PC-9 (cell line): ENCODE results near the gene TIMM9. TPM values are rescaled to one million over a fixed set of nuclear protein-coding genes. Genes with fewer than 3 reads are reported as not detected.

ENCODE experiments used
- BruUV-seq: library from RNA; stranded (reverse); fragments of 400-500 nt; replicated peaks from 2 replicates; lab custom pipeline; 2021; lab: Mats Ljungman, UMichigan
- CTCF ChIA-PET: fragments of 300-600 bp; sonication (Branson Sonifier 250); formaldehyde crosslinking; loops from one replicate; lab custom pipeline; 2022; ENCODE audit warnings: antibody characterized with exemption; lab: Charles Lee
- POLR2A ChIA-PET: fragments of 300-600 bp; sonication (Branson Sonifier 250); formaldehyde crosslinking; loops from one replicate; lab custom pipeline; 2022; ENCODE audit warnings: antibody characterized with exemption; ENCODE audit not compliant: unreplicated experiment; lab: Charles Lee
- DNase-seq, 2 experiments: peaks; one replicate each; pipeline versions ENCODE4 v3.0.0 to v3.0.0-alpha.2; 2015 to 2022; ENCODE audit warnings: mixed read lengths in 1 of 2
- H2AFZ ChIP-seq: fragments of 200-600 bp; sonication (generic); 2 replicates; pipeline ENCODE4 v1.8.1; 2017; ENCODE audit warnings: antibody characterized with exemption
- H3F3A ChIP-seq: fragments of 200-600 bp; sonication (generic); 2 replicates; pipeline ENCODE4 v1.8.1; 2017; ENCODE audit warnings: antibody characterized with exemption, mild to moderate bottlenecking, low read depth; ENCODE audit not compliant: insufficient read depth
- H3K27ac ChIP-seq: fragments of 200-600 bp; sonication (generic); 2 replicates; pipeline ENCODE4 v1.6.1; 2016; ENCODE audit warnings: mixed run types
- H3K27me3 ChIP-seq: fragments of 200-600 bp; sonication (generic); 2 replicates; pipeline ENCODE4 v1.6.1; 2016; ENCODE audit warnings: low read depth, mixed run types; ENCODE audit not compliant: insufficient read depth
- H3K36me3 ChIP-seq: fragments of 200-600 bp; sonication (generic); 2 replicates; pipeline ENCODE4 v1.6.1; 2016; ENCODE audit warnings: low read depth, mixed run types
- H3K4me1 ChIP-seq: fragments of 200-600 bp; sonication (generic); replicated peaks from 2 replicates; pipeline ENCODE4 v1.6.1; 2016; ENCODE audit warnings: mixed run types; ENCODE audit not compliant: insufficient read depth
- H3K4me2 ChIP-seq: fragments of 200-600 bp; sonication (generic); 2 replicates; pipeline ENCODE4 v1.6.1; 2017; ENCODE audit warnings: mixed run types
- H3K4me3 ChIP-seq: fragments of 200-600 bp; sonication (generic); 2 replicates; pipeline ENCODE4 v1.6.1; 2016; ENCODE audit warnings: mixed run types
- H3K79me2 ChIP-seq: fragments of 200-600 bp; sonication (generic); 2 replicates; pipeline ENCODE4 v1.6.1; 2017; ENCODE audit warnings: low read depth, mixed run types
- H3K9me2 ChIP-seq: fragments of 200-600 bp; sonication (generic); 2 replicates; pipeline ENCODE4 v1.8.1; 2017; ENCODE audit warnings: mild to moderate bottlenecking; ENCODE audit not compliant: insufficient read depth
- H3K9me3 ChIP-seq: fragments of 200-600 bp; sonication (generic); 2 replicates; pipeline ENCODE4 v1.8.1; 2016; ENCODE audit warnings: low read depth; ENCODE audit not compliant: insufficient read depth
- H4K20me1 ChIP-seq: fragments of 200-600 bp; sonication (generic); 2 replicates; pipeline ENCODE4 v1.8.1; 2017; ENCODE audit not compliant: insufficient read depth
- CTCF ChIP-seq: fragments of 200-600 bp; sonication (generic); conservative IDR thresholded peaks from 2 replicates; pipeline ENCODE4 v1.6.1; 2017; ENCODE audit warnings: mixed run types, antibody characterized with exemption, mild to moderate bottlenecking, moderate library complexity
- EZH2 ChIP-seq: fragments of 200-600 bp; sonication (generic); IDR thresholded peaks from 2 replicates; pipeline ENCODE4 v1.8.0; 2017; ENCODE audit warnings: antibody characterized with exemption, low read depth
- intact Hi-C: fragments of 100-400 bp; cut with micrococcal nuclease; formaldehyde crosslinking; loops from one replicate; pipeline ENCODE4 v1.10.0; 2022; ENCODE audit not compliant: unreplicated experiment
- total RNA-seq: library from RNA; stranded (reverse); gene quantifications from 2 replicates; pipeline ENCODE4 v1.2.3, GENCODE V29; 2021

The TIMM9 gene
- total RNA-seq, 1 experiment from 2014 or later: 37.0 TPM

GRCh38 chr14:58397156-58397555 is 30.2 kb downstream of the TIMM9 start:
- DNase-seq: no peak
- H3K4me3 ChIP-seq: no peak overlapping the region
- no peaks in the 10 kb centered on the region for H4K20me1 ChIP-seq
- no peaks in the 10 kb centered on the region for H3K9me3 ChIP-seq
- TF ChIP-seq EZH2: no peak
- no peak for TF ChIP-seq CTCF
- intact Hi-C loops: no loop called here
- H3K4me1 ChIP-seq: no peaks in the 10 kb centered on the region
- no peaks in the 10 kb centered on the region for H3K27me3 ChIP-seq
- H3F3A ChIP-seq: peaks cover 4% of the 10 kb centered on the region; the same call in 1 of the 2 replicates
- POLR2A ChIA-PET: no interaction called here
- H3K79me2 ChIP-seq: no peaks in the 10 kb centered on the region
- no peak overlapping the region for H3K4me2 ChIP-seq
- no peak overlapping the region for H3K27ac ChIP-seq
- no TSS peak for BruUV-seq
- CTCF ChIA-PET: no interaction called here
- no peaks in the 10 kb centered on the region for H3K9me2 ChIP-seq
- H2AFZ ChIP-seq: no peak overlapping the region
- H3K36me3 ChIP-seq: no peaks in the 10 kb centered on the region

DNA sequence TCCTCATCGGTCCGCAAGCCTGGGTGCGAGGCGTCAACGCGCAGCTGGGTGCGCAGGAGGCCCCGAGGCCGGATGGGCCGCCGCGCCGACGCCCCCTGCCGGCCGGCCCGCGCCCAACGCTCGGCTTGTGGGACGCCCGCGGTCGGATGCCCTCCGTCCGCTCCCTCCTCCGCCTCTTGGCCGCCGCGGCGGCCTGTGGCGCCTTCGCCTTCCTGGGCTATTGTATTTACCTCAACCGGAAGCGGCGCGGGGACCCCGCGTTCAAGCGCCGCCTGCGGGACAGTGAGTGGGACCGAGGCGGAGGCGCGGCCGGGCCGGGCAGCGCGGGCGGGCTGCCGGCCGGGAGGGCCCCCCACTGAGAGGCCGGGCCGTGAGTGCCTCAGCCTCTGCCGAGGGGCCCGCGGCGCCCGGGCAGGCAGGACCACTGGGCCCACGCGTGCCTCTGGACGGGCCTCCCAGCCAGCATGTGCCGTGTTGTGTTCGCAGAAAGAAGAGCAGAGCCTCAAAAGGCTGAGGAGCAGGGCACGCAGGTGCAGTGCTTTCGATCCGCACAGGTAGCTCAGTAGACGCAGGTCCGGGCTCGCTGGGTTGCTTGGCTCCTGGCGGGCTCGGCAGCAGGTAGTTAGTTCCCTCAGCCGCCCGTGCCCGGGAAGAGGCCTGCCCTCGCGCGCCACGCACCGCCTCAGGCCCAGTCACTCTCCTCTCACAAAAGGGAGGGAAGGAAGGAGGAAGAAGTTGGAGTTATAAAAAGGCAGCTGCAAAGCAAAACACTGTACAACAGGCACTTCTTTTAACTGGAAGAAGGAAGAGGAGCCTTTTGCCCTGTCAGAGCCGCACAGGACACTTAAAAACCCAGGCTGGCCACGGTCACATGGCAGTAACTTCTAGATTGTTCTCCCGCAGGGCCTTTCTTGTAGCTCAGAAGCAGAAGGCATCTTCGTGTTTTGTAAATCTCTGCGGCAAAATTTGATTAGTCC is 31.2 kb downstream of the TIMM9 start, which contains the start of gene TOMM20L:
TSS of gene TOMM20L (plus strand) at position 119 of the 977 bp plus-strand sequence. CDS start at position 147, 28 bp downstream.
- H3K36me3 ChIP-seq: no peaks in the 10 kb centered on the region
- no peaks in the 10 kb centered on the region for H3K9me2 ChIP-seq
- H3K79me2 ChIP-seq: no peaks in the 10 kb centered on the region
- peak; percentile 38 to 73 for DNase-seq
- TF ChIP-seq CTCF: peak; percentile 67; the same call in 1 of the 2 replicates
- TF ChIP-seq EZH2: no peak
- peak within 1 kb of the TSS; percentile 80 for H3K4me2 ChIP-seq
- POLR2A ChIA-PET: interaction anchor here (0.5 to 0.6 kb wide), 2 partner anchors 30 to 277 kb away, joined by 3 read pairs; no protein-coding TSS in a partner anchor
- H3K9me3 ChIP-seq: no peaks in the 10 kb centered on the region
- H4K20me1 ChIP-seq: no peaks in the 10 kb centered on the region
- no peaks in the 10 kb centered on the region for H3K27me3 ChIP-seq
- peak within 1 kb of the TSS; percentile 65; the same call in 1 of the 2 replicates for H3K4me3 ChIP-seq
- CTCF ChIA-PET: no interaction called here
- no peaks in the 10 kb centered on the region for H3K4me1 ChIP-seq
- H3K27ac ChIP-seq: no peak within 1 kb of the TSS
- peaks cover 4% of the 10 kb centered on the region; the same call in 1 of the 2 replicates for H3F3A ChIP-seq
- H2AFZ ChIP-seq: peak within 1 kb of the TSS; percentile 90
- intact Hi-C loops: no loop called here
- BruUV-seq: no TSS peak

DNA sequence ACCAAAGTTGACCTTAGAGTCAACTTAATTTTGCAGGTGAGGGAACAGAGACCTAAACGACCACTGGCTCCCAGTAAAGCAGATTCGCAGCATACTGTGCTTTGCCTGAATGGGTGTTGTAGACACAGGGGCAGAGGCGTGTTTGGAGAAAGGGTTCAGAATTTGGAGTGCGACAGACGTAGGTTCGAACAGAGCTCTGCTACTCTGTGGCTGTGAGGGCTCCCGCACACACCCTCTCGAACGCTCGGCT is 31.8 kb downstream of the TIMM9 start:
- ChIA-PET CTCF (no interaction called here), POLR2A (no interaction called here)
- no peaks in the 10 kb centered on the region for H3K4me1 ChIP-seq
- H2AFZ ChIP-seq: peak overlapping the region; percentile 90
- peaks cover 4% of the 10 kb centered on the region; the same call in 1 of the 2 replicates for H3F3A ChIP-seq
- no peaks in the 10 kb centered on the region for H3K27me3 ChIP-seq
- intact Hi-C loops: no loop called here
- H3K36me3 ChIP-seq: no peaks in the 10 kb centered on the region
- TF ChIP-seq CTCF: no peak; the same call in 1 of the 2 replicates
- DNase-seq: no peak
- no peaks in the 10 kb centered on the region for H4K20me1 ChIP-seq
- no peaks in the 10 kb centered on the region for H3K9me2 ChIP-seq
- peak overlapping the region; percentile 65; the same call in 1 of the 2 replicates for H3K4me3 ChIP-seq
- peak overlapping the region; percentile 80 for H3K4me2 ChIP-seq
- BruUV-seq: no TSS peak
- H3K9me3 ChIP-seq: no peaks in the 10 kb centered on the region
- H3K27ac ChIP-seq: no peak overlapping the region
- no peaks in the 10 kb centered on the region for H3K79me2 ChIP-seq
